Upper lobe of left lung (tissue), 6 donors: ENCODE results near the gene AKNAD1. TPM values are rescaled to one million over a fixed set of nuclear protein-coding genes. Genes with fewer than 3 reads are reported as not detected.

ENCODE experiments used
- ATAC-seq, 2 donors: fragments of 200-7000 bp; cut with Tn5 transposase; one replicate each; pipeline ENCODE4 v1.9.1; 2022; ENCODE audit warnings: mild to moderate bottlenecking in 2 of 2, moderate library complexity in 2 of 2; ENCODE audit not compliant: low FRiP score in 2 of 2
- DNase-seq, 2 donors: peaks; one replicate each; pipeline ENCODE4 v3.0.0-alpha.2; 2019 to 2020
- H3K27ac ChIP-seq, 4 donors: fragments of 200-600 bp; sonication (generic); one replicate each; pipeline ENCODE4 v1.5.1; 2016 to 2019
- H3K27me3 ChIP-seq, 4 donors: fragments of 200-600 bp; sonication (generic); one replicate each; pipeline ENCODE4 v1.5.1; 2017 to 2019
- H3K36me3 ChIP-seq, 4 donors: fragments of 200-600 bp; sonication (generic); one replicate each; pipeline ENCODE4 v1.5.1; 2016 to 2019
- H3K4me1 ChIP-seq, 4 donors: fragments of 200-600 bp; sonication (generic); one replicate each; pipeline ENCODE4 v1.5.1; 2018 to 2019
- H3K4me3 ChIP-seq, 4 donors: fragments of 200-600 bp; sonication (generic); one replicate each; pipeline ENCODE4 v1.5.1; 2017 to 2019; ENCODE audit warnings: mild to moderate bottlenecking in 2 of 4, moderate library complexity in 1 of 4
- H3K9me3 ChIP-seq, 4 donors: fragments of 200-600 bp; sonication (generic); one replicate each; pipeline ENCODE4 v1.5.1; 2018 to 2019
- CTCF ChIP-seq, 6 experiments: fragments of 450-650 bp in 4 of 6; fragments of 200-600 bp in 2 of 6; sonication (generic) in 2 of 6; IDR thresholded peaks; one replicate each; pipeline ENCODE4 v1.5.1; 2016 to 2019; ENCODE audit warnings: antibody characterized with exemption in 6 of 6
- EP300 ChIP-seq, 4 donors: sonication (generic); formaldehyde crosslinking; IDR thresholded peaks; one replicate each; pipeline ENCODE4 v1.5.1; 2017; ENCODE audit warnings: antibody characterized with exemption in 4 of 4, control low read depth in 2 of 4
- POLR2A ChIP-seq, 4 donors: fragments of 450-650 bp; IDR thresholded peaks; one replicate each; pipeline ENCODE4 v1.5.1; 2016 to 2017; ENCODE audit warnings: antibody characterized with exemption in 4 of 4, mild to moderate bottlenecking in 2 of 4
- POLR2AphosphoS5 ChIP-seq, 2 donors: sonication (generic); formaldehyde crosslinking; IDR thresholded peaks; one replicate each; pipeline ENCODE4 v1.5.1; 2017; ENCODE audit warnings: antibody characterized with exemption in 2 of 2
- WGBS, 2 donors: methylation state at CpG; one replicate each; pipeline ENCODE4 v1.1.5; 2017 to 2018; 5-methylcytosine and 5-hydroxymethylcytosine counted together
- total RNA-seq, 6 donors: library from RNA; depleted of rRNA in 4 of 6; stranded (reverse); fragments of >200 nt in 4 of 6; gene quantifications; one replicate each; pipeline versions ENCODE4 v1.1.0 to v1.2.1, GENCODE V29; 2016 to 2021
- donor health status: DM: no; HTN: no; CAD: no; lungs with moderate emphysema.
- donor health status: DM: no; HTN: yes; CAD: no; lungs with severe emphysema.

Gene AKNAD1
- total RNA-seq, 6 donors from 2014 or later, result 0.46 to 0.84 TPM; not detected in 4

- no peak for DNase-seq
- no peaks in the 10 kb centered on the region for H3K27me3 ChIP-seq
- WGBS, 2 donors, result 96 to 97% methylated on average over 4 of the region's 4 CpGs
- H3K27ac ChIP-seq, result no peak overlapping the region
- peaks cover 11 to 71% (median 26%) of the 10 kb centered on the region in 4 donors for H3K36me3 ChIP-seq
- TF ChIP-seq POLR2AphosphoS5 (IDR thresholded peaks at IDR 0.05) (no peak), CTCF (IDR thresholded peaks at IDR 0.05) (no peak), POLR2A (IDR thresholded peaks at IDR 0.05) (no peak), EP300 (IDR thresholded peaks at IDR 0.05) (no peak)
- H3K4me1 ChIP-seq, result no peaks in the 10 kb centered on the region
- no peak overlapping the region for H3K4me3 ChIP-seq
- no peak for ATAC-seq
- no peaks in the 10 kb centered on the region for H3K9me3 ChIP-seq
These were observed 48.5 kb downstream of the AKNAD1 start for GRCh38 chr1:108808438-108808837.

GRCh38 chr1:108803548-108803947 is 53.3 kb downstream of the AKNAD1 start:
- DNase-seq (no peak), ATAC-seq (no peak)
- no peak overlapping the region for H3K27ac ChIP-seq
- H3K27me3 ChIP-seq, result no peaks in the 10 kb centered on the region
- no peak overlapping the region for H3K4me3 ChIP-seq
- 93 to 99% methylated on average over 11 of the region's 11 CpGs for WGBS, 2 donors
- no peaks in the 10 kb centered on the region for H3K4me1 ChIP-seq
- no peaks in the 10 kb centered on the region for H3K9me3 ChIP-seq
- H3K36me3 ChIP-seq, result peaks cover 7 to 94% (median 36%) of the 10 kb centered on the region in 4 donors
- TF ChIP-seq POLR2AphosphoS5 (IDR thresholded peaks at IDR 0.05) (no peak), POLR2A (IDR thresholded peaks at IDR 0.05) (no peak), EP300 (IDR thresholded peaks at IDR 0.05) (no peak), CTCF (IDR thresholded peaks at IDR 0.05) (no peak)

- Histone ChIP-seq H3K9me3 (no peaks in the 10 kb centered on the region), H3K4me1 (no peaks in the 10 kb centered on the region), H3K4me3 (no peak overlapping the region), H3K27ac (no peak overlapping the region), H3K27me3 (no peaks in the 10 kb centered on the region), H3K36me3 (peaks cover 2 to 95% (median 36%) of the 10 kb centered on the region in 4 donors)
- ATAC-seq (no peak), DNase-seq (no peak)
- TF ChIP-seq EP300 (IDR thresholded peaks at IDR 0.05) (no peak), POLR2A (IDR thresholded peaks at IDR 0.05) (no peak), POLR2AphosphoS5 (IDR thresholded peaks at IDR 0.05) (no peak), CTCF (IDR thresholded peaks at IDR 0.05) (no peak)
These were observed 55.8 kb downstream of the AKNAD1 start for GRCh38 chr1:108801101-108801500.

- Histone ChIP-seq H3K27me3 (no peaks in the 10 kb centered on the region), H3K27ac (no peak overlapping the region), H3K4me1 (no peaks in the 10 kb centered on the region), H3K9me3 (no peaks in the 10 kb centered on the region), H3K36me3 (peaks cover 12 to 98% (median 43%) of the 10 kb centered on the region in 4 donors), H3K4me3 (no peak overlapping the region)
- ATAC-seq, result no peak
- WGBS, 2 donors, result 79 to 95% methylated on average over 1 of the region's 1 CpG
- no peak for DNase-seq
- no peak for TF ChIP-seq CTCF (IDR thresholded peaks at IDR 0.05)
- TF ChIP-seq POLR2A (IDR thresholded peaks at IDR 0.05), result no peak
- no peak for TF ChIP-seq EP300 (IDR thresholded peaks at IDR 0.05)
- no peak for TF ChIP-seq POLR2AphosphoS5 (IDR thresholded peaks at IDR 0.05)
These were observed 57.9 kb downstream of the AKNAD1 start for GRCh38 chr1:108799001-108799400.

- Histone ChIP-seq H3K36me3 (peaks cover 17 to 82% (median 28%) of the 10 kb centered on the region in 4 donors), H3K27ac (no peak overlapping the region), H3K4me3 (no peak overlapping the region), H3K4me1 (no peaks in the 10 kb centered on the region), H3K27me3 (no peaks in the 10 kb centered on the region), H3K9me3 (peaks cover 0 to 11% (median 3%) of the 10 kb centered on the region in 4 donors)
- WGBS, 2 donors, result 98 to 99% methylated on average over 2 of the region's 2 CpGs
- ATAC-seq, result no peak
- TF ChIP-seq CTCF (IDR thresholded peaks at IDR 0.05), result no peak
- TF ChIP-seq EP300 (IDR thresholded peaks at IDR 0.05), result no peak
- TF ChIP-seq POLR2AphosphoS5 (IDR thresholded peaks at IDR 0.05), result no peak
- TF ChIP-seq POLR2A (IDR thresholded peaks at IDR 0.05), result no peak
- no peak for DNase-seq
These were observed 64.5 kb downstream of the AKNAD1 start for GRCh38 chr1:108792420-108792819.
